Breast epithelium (tissue), 4 donors: ENCODE results near the gene CHCHD2. TPM values are rescaled to one million over a fixed set of nuclear protein-coding genes. Genes with fewer than 3 reads are reported as not detected.
"Not testable (repeated sequence)": the region's sequence is repeated elsewhere in the genome, so short reads cannot be mapped to it uniquely, and the experiment has no call there.

Experiments used
- DNase-seq, 2 donors: peaks; one replicate each; pipeline ENCODE4 v3.0.0-alpha.2; 2019; ENCODE audit warnings: low spot score in 2 of 2
- H3K27ac ChIP-seq, 2 donors: fragments of 200-600 bp; sonication (generic) in 1 of 2; one replicate each; pipeline ENCODE4 v1.5.1; 2016 to 2019; ENCODE audit warnings: mild to moderate bottlenecking in 1 of 2
- H3K27me3 ChIP-seq, 2 donors: fragments of 200-600 bp; sonication (generic) in 1 of 2; one replicate each; pipeline versions ENCODE4 v1.5.1 to v1.6.0; 2017 to 2019; ENCODE audit warnings: control low read depth in 1 of 2, mild to moderate bottlenecking in 1 of 2
- H3K36me3 ChIP-seq: fragments of 200-600 bp; one replicate; pipeline ENCODE4 v1.5.1; 2019
- H3K4me1 ChIP-seq, 2 donors: fragments of 200-600 bp; sonication (generic); one replicate each; pipeline ENCODE4 v1.5.1; 2016 to 2019; ENCODE audit warnings: control low read depth in 1 of 2
- H3K4me3 ChIP-seq, 3 donors: fragments of 200-600 bp; sonication (generic); 1 replicate in 2 of 3; 2 replicates in 1 of 3; pipeline ENCODE4 v1.5.1; 2016 to 2019; ENCODE audit warnings: mild to moderate bottlenecking in 3 of 3, moderate library complexity in 2 of 3
- H3K9me3 ChIP-seq, 2 donors: fragments of 200-600 bp; sonication (generic) in 1 of 2; one replicate each; pipeline ENCODE4 v1.5.1; 2016 to 2019; ENCODE audit warnings: control low read depth in 1 of 2
- CTCF ChIP-seq, 3 donors: fragments of 450-650 bp; IDR thresholded peaks; one replicate each; pipeline ENCODE4 v1.5.1; 2016 to 2017; ENCODE audit warnings: antibody characterized with exemption in 3 of 3, mild to moderate bottlenecking in 3 of 3, moderate library complexity in 3 of 3
- POLR2A ChIP-seq: fragments of 450-650 bp; IDR thresholded peaks from one replicate; pipeline ENCODE4 v1.6.1; 2016; ENCODE audit warnings: antibody characterized with exemption, mild to moderate bottlenecking, moderate library complexity
- POLR2AphosphoS5 ChIP-seq, 3 donors: sonication (generic); formaldehyde crosslinking; IDR thresholded peaks; one replicate each; pipeline ENCODE4 v1.6.1; 2017; ENCODE audit warnings: antibody characterized with exemption in 3 of 3
- intact Hi-C: fragments of 100-400 bp; cut with DNase I; formaldehyde crosslinking; loops from one replicate; pipeline ENCODE4 v1.15.1; 2023; ENCODE audit warnings: low total_unique reads
- total RNA-seq, 3 donors: library from RNA; depleted of rRNA; stranded (reverse); fragments of >200 nt; gene quantifications; one replicate each; pipeline ENCODE4 v1.1.0, GENCODE V29; 2016

The CHCHD2 gene
- total RNA-seq, 3 donors from 2014 or later, result 327 to 371 (median 363) TPM

- peaks cover 4 to 7% of the 10 kb centered on the region in 2 donors for H3K4me1 ChIP-seq
- H3K27me3 ChIP-seq, result no peaks in the 10 kb centered on the region
- H3K4me3 ChIP-seq, result no peak overlapping the region
- peak overlapping the region; percentile 58 to 67 for H3K27ac ChIP-seq
- H3K9me3 ChIP-seq, result no peaks in the 10 kb centered on the region
- peak; percentile 61 to 62 for DNase-seq
- TF ChIP-seq POLR2AphosphoS5 (IDR thresholded peaks at IDR 0.05) (no peak), CTCF (IDR thresholded peaks at IDR 0.05) (no peak), POLR2A (no peak)
- intact Hi-C loops, result no loop called here
- no peaks in the 10 kb centered on the region for H3K36me3 ChIP-seq
Observed at GRCh38 chr7:56091591-56091990, 14.7 kb downstream of the CHCHD2 start.

DNA sequence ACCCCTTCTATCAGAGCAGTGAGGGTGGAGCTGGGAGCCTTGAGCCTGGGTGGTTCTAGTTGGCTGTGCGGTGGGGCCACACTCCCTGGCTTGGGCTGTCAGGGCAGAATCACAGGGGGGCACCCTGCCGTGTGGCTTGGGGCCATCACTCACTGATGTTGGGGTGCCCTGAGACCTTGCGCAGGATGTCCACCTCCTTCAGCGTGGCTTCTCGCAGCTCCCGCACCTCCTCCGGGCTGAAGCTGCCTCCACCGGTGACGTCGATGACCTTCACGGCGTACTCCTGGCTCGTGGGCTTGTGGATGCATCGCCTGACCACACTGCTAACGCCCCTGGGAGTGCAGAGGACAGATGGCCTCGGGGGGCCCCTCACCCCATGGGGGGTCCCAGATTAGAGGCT, 18.8 kb downstream of the CHCHD2 start:
- no peak for DNase-seq
- TF ChIP-seq CTCF (IDR thresholded peaks at IDR 0.05) (no peak), POLR2AphosphoS5 (IDR thresholded peaks at IDR 0.05) (no peak), POLR2A (no peak)
- H3K27me3 ChIP-seq, result no peaks in the 10 kb centered on the region
- H3K36me3 ChIP-seq, result no peaks in the 10 kb centered on the region
- H3K4me3 ChIP-seq, result no peak overlapping the region
- H3K9me3 ChIP-seq, result no peaks in the 10 kb centered on the region
- intact Hi-C loops, result no loop called here
- H3K4me1 ChIP-seq, result peaks cover 0 to under 1% of the 10 kb centered on the region in 2 donors
- H3K27ac ChIP-seq, result no peak overlapping the region

GRCh38 chr7:56086761-56087160, 19.5 kb downstream of the CHCHD2 start:
- H3K4me1 ChIP-seq, result no peaks in the 10 kb centered on the region
- H3K9me3 ChIP-seq, result no peaks in the 10 kb centered on the region
- no peak for DNase-seq
- TF ChIP-seq POLR2AphosphoS5 (IDR thresholded peaks at IDR 0.05), result no peak
- TF ChIP-seq CTCF (IDR thresholded peaks at IDR 0.05), result no peak
- TF ChIP-seq POLR2A, result no peak
- no peak overlapping the region for H3K27ac ChIP-seq
- no peaks in the 10 kb centered on the region for H3K36me3 ChIP-seq
- intact Hi-C loops, result no loop called here
- no peak overlapping the region for H3K4me3 ChIP-seq
- H3K27me3 ChIP-seq, result no peaks in the 10 kb centered on the region

- Histone ChIP-seq H3K4me1 (peaks cover 7 to 22% of the 10 kb centered on the region in 2 donors), H3K9me3 (no peaks in the 10 kb centered on the region), H3K27ac (no peak overlapping the region), H3K27me3 (no peaks in the 10 kb centered on the region), H3K4me3 (no peak overlapping the region), H3K36me3 (no peaks in the 10 kb centered on the region)
- DNase-seq, result no peak
- intact Hi-C loops, result no loop called here
- TF ChIP-seq CTCF (IDR thresholded peaks at IDR 0.05), result no peak
- TF ChIP-seq POLR2A, result no peak
- TF ChIP-seq POLR2AphosphoS5 (IDR thresholded peaks at IDR 0.05), result no peak
Observed at GRCh38 chr7:56083150-56083785, 23.0 kb downstream of the CHCHD2 start.

DNA sequence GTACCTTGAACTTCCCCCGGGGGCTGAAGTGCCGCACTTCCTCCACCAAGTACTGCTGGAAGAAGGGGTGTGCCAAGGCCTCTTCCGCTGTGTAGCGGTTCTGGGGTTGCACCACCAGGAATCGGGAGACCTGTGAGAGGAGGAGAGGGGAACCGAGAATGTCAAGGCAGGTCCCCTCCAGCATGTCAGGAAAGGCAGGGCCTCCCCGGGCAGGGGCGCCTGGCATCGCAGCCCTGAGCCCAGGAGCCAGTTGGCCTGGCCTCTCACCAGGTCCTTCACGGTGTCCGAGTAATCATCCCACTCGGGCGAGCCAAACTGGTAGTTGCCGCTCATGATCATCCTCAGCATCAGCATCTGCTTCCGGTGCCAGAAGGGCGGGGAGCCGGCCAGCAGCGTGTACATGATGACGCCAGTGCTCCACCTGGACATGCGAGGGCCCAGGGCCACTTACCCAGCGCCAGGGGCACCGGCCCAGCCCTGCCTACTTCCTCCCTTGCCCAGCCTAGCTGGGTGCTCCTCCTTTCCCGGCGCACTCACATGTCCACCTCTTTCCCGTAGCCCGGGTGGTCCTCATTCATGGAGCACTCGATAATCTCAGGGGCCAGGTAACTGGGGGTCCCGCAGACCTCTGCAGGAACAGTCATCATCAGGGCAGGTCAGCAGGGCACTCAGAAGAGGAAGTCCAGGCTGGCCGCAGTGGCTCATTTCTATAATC, 24.5 kb downstream of the CHCHD2 start:
- Histone ChIP-seq H3K36me3 (no peaks in the 10 kb centered on the region), H3K27ac (peak overlapping the region in 1 of 2 donors; percentile 92)

GRCh38 chr7:56080726-56081435, 25.4 kb downstream of the CHCHD2 start:
- H3K4me1 ChIP-seq, result peaks cover 7 to 22% of the 10 kb centered on the region in 2 donors
- H3K27me3 ChIP-seq, DNase-seq, H3K4me3 ChIP-seq, H3K9me3 ChIP-seq, H3K36me3 ChIP-seq, intact Hi-C loops: not testable (repeated sequence)
- peak overlapping the region; percentile 72 to 92 for H3K27ac ChIP-seq

More for the DNA sequence above, 24.5 kb downstream of the CHCHD2 start:
- no peak for DNase-seq
- no peaks in the 10 kb centered on the region for H3K27me3 ChIP-seq
- no peaks in the 10 kb centered on the region for H3K9me3 ChIP-seq
- H3K4me3 ChIP-seq, result no peak overlapping the region
- intact Hi-C loops, result no loop called here
- TF ChIP-seq CTCF (IDR thresholded peaks at IDR 0.05) (no peak), POLR2AphosphoS5 (IDR thresholded peaks at IDR 0.05) (no peak), POLR2A (no peak)
- H3K4me1 ChIP-seq, result peaks cover 7 to 22% of the 10 kb centered on the region in 2 donors
